K562 (cell line): Measurements from ENCODE around the gene ANKRD66. TPM values are rescaled to one million over a fixed set of nuclear protein-coding genes. Genes with fewer than 3 reads are reported as not detected.

ENCODE experiments used
- ATAC-seq: fragments of 200-7000 bp; cut with Tn5 transposase; 3 replicates; pipeline ENCODE4 v1.9.1; 2020; ENCODE audit warnings: moderate library complexity
- BruUV-seq: library from RNA; stranded (reverse); fragments of 400-500 nt; replicated peaks from 2 replicates; lab custom pipeline; 2021; lab: Mats Ljungman, UMichigan
- CTCF ChIA-PET: fragments of 300-600 bp; formaldehyde crosslinking; extraction: SDS; loops from one replicate; lab custom pipeline; 2021; ENCODE audit warnings: low intra/inter-chr PET ratio; lab: Yijun Ruan, JAX
- POLR2A ChIA-PET: fragments of 300-600, 350-650 bp; sonication (Branson Sonifier 250); formaldehyde crosslinking; extraction: SDS; loops from one replicate; lab custom pipeline; 2021; ENCODE audit warnings: antibody characterized with exemption, inconsistent platforms; lab: Yijun Ruan, JAX
- DNase-seq, 4 experiments: peaks; one replicate each; pipeline versions ENCODE4 v3.0.0 to v3.0.0-alpha.2; 2011 to 2018; ENCODE audit warnings: low spot score in 3 of 4, mixed read lengths in 3 of 4; ENCODE audit errors: extremely low read depth in 1 of 4
- FAIRE-seq: peaks from 2 replicates; lab custom pipeline; 2011; peaks lifted over from hg19 to GRCh38; lab: Jason Lieb, UNC
- H2AFZ ChIP-seq: 2 replicates; pipeline ENCODE4 v1.6.0; 2011; ENCODE audit warnings: low read depth, low read length, control low read depth, inconsistent platforms
- H3K27ac ChIP-seq: fragments of 200-600 bp; 3 replicates; pipeline ENCODE4 v1.8.0; 2011; ENCODE audit warnings: low read depth, mild to moderate bottlenecking, control low read depth, inconsistent platforms, low read length, moderate library complexity, mixed read lengths; ENCODE audit errors: extremely low read depth
- H3K27me3 ChIP-seq, 2 experiments: fragments of 300-600 bp in 1 of 2; 2 replicates in 1 of 2; 3 replicates in 1 of 2; pipeline versions ENCODE4 v1.6.0 to v1.8.0; 2011; ENCODE audit warnings: inconsistent platforms in 2 of 2, low read length in 2 of 2, mild to moderate bottlenecking in 1 of 2, mixed read lengths in 1 of 2, moderate library complexity in 1 of 2; ENCODE audit not compliant: control insufficient read depth in 2 of 2, insufficient read depth in 2 of 2
- H3K36me3 ChIP-seq: fragments of 300-600 bp; 3 replicates; pipeline ENCODE4 v1.8.0; 2011; ENCODE audit warnings: mild to moderate bottlenecking, low read length, inconsistent platforms; ENCODE audit not compliant: control insufficient read depth, insufficient read depth
- H3K4me1 ChIP-seq, 2 experiments: fragments of 200-600 bp in 1 of 2; replicated peaks in 1 of 2; 2 replicates in 1 of 2; 3 replicates in 1 of 2; pipeline versions ENCODE4 v1.5.1 to v1.8.0; 2011; ENCODE audit warnings: inconsistent platforms in 2 of 2, low read length in 2 of 2, mild to moderate bottlenecking in 1 of 2, mixed read lengths in 1 of 2, moderate library complexity in 1 of 2; ENCODE audit not compliant: control insufficient read depth in 2 of 2, insufficient read depth in 2 of 2
- H3K4me2 ChIP-seq: 2 replicates; pipeline ENCODE4 v1.6.1; 2011; ENCODE audit warnings: low read length, control low read depth, inconsistent platforms, mixed read lengths; ENCODE audit not compliant: insufficient read depth
- H3K4me3 ChIP-seq: fragments of 200-600 bp; sonication (generic), shearing (Covaris generic); 2 replicates; pipeline ENCODE4 v1.5.1; 2016; ENCODE audit warnings: control low read depth, inconsistent platforms
- H3K79me2 ChIP-seq: fragments of 200-600 bp; 3 replicates; pipeline ENCODE4 v1.8.0; 2011; ENCODE audit warnings: low read length, inconsistent platforms; ENCODE audit not compliant: control insufficient read depth, insufficient read depth
- H3K9ac ChIP-seq, 2 experiments: 2 replicates each; pipeline versions ENCODE4 v1.6.0 to v1.6.1; 2011; ENCODE audit warnings: low read depth in 2 of 2, low read length in 2 of 2, control low read depth in 1 of 2, inconsistent platforms in 1 of 2, mild to moderate bottlenecking in 1 of 2, mixed read lengths in 1 of 2; ENCODE audit not compliant: insufficient read depth in 1 of 2
- H3K9me1 ChIP-seq: one replicate; pipeline ENCODE4 v1.6.0; 2011; ENCODE audit warnings: inconsistent platforms, mild to moderate bottlenecking, low read length, moderate library complexity; ENCODE audit not compliant: control insufficient read depth, insufficient read depth
- H3K9me3 ChIP-seq: replicated peaks from 2 replicates; pipeline ENCODE4 v1.5.1; 2011; ENCODE audit warnings: low read depth, low read length, inconsistent platforms; ENCODE audit not compliant: control insufficient read depth, insufficient read depth
- H4K20me1 ChIP-seq: replicated peaks from 2 replicates; pipeline ENCODE4 v1.6.1; 2011; ENCODE audit warnings: low read length, inconsistent platforms, mixed read lengths; ENCODE audit not compliant: control insufficient read depth, insufficient read depth
- ATF3 ChIP-seq, 2 experiments: fragments of 450-650 bp in 1 of 2; sonication (generic) in 1 of 2; formaldehyde crosslinking in 1 of 2; IDR thresholded peaks in 1 of 2; conservative IDR thresholded peaks in 1 of 2; 2 replicates each; pipeline versions ENCODE4 v1.6.1 to v1.8.1; 2016 to 2023; ENCODE audit warnings: mild to moderate bottlenecking in 2 of 2, moderate library complexity in 2 of 2, inconsistent platforms in 1 of 2, missing genetic modification reagents in 1 of 2
- CHD1 ChIP-seq: fragments of 200-600 bp; sonication (generic); IDR thresholded peaks from one replicate; pipeline ENCODE4 v1.6.1; 2012; ENCODE audit warnings: mild to moderate bottlenecking, moderate library complexity, low read length, inconsistent platforms
- DIDO1 ChIP-seq: fragments of 450-650 bp; IDR thresholded peaks from 2 replicates; pipeline ENCODE4 v1.6.1; 2016; ENCODE audit warnings: low read depth, missing biosample characterization, missing genetic modification characterization
- FOXO4 ChIP-seq: fragments of 450-650 bp; formaldehyde crosslinking; IDR thresholded peaks from 2 replicates; pipeline ENCODE4 v1.4.0; 2020; ENCODE audit warnings: mild to moderate bottlenecking, moderate library complexity
- MCM7 ChIP-seq, 2 experiments: fragments of 450-650 bp; IDR thresholded peaks; 2 replicates each; pipeline ENCODE4 v1.6.1; 2016 to 2018
- OTX1 ChIP-seq: fragments of 450-650 bp; formaldehyde crosslinking; IDR thresholded peaks from 2 replicates; pipeline ENCODE4 v1.4.0; 2022; ENCODE audit warnings: mild to moderate bottlenecking
- PHB2 ChIP-seq: fragments of 450-650 bp; IDR thresholded peaks from 2 replicates; pipeline ENCODE4 v1.6.1; 2017; ENCODE audit warnings: low read depth
- POLR2G ChIP-seq: fragments of 200-400 bp; formaldehyde crosslinking; IDR thresholded peaks from 2 replicates; pipeline ENCODE4 v1.6.1; 2017; ENCODE audit warnings: low read depth, mild to moderate bottlenecking, antibody characterized with exemption, low read length, moderate library complexity
- RHOXF2B ChIP-seq: fragments of 250-450 bp; sonication (Bioruptor Pico); conservative IDR thresholded peaks from 2 replicates; pipeline ENCODE4 v1.5.1; 2021
- TCF15 ChIP-seq: fragments of 250-450 bp; sonication (Bioruptor Pico); IDR thresholded peaks from 2 replicates; pipeline ENCODE4 v1.8.0; 2022; ENCODE audit warnings: moderate library complexity, mild to moderate bottlenecking, inconsistent platforms
- TEAD4 ChIP-seq, 2 experiments: sonication (generic) in 1 of 2; formaldehyde crosslinking in 1 of 2; IDR thresholded peaks; 2 replicates each; pipeline versions ENCODE4 v1.6.1 to v1.8.0; 2012 to 2022; ENCODE audit warnings: borderline replicate concordance in 1 of 2, inconsistent platforms in 1 of 2, low read length in 1 of 2, mild to moderate bottlenecking in 1 of 2, missing genetic modification reagents in 1 of 2
- VEZF1 ChIP-seq: fragments of 200-800 bp; sonication (Bioruptor generic); IDR thresholded peaks from 2 replicates; pipeline ENCODE4 v1.6.1; 2017; ENCODE audit warnings: missing genetic modification characterization, missing compliant biosample characterization
- XRCC4 ChIP-seq: IDR thresholded peaks from one replicate; pipeline ENCODE4 v1.6.1; 2011; ENCODE audit not compliant: insufficient read depth, insufficient read length; ENCODE audit errors: extremely low read depth
- ZNF3 ChIP-seq: fragments of 250-450 bp; sonication (Bioruptor Pico); IDR thresholded peaks from 2 replicates; pipeline ENCODE4 v1.5.0; 2021; ENCODE audit warnings: mild to moderate bottlenecking, moderate library complexity
- ZNF445 ChIP-seq: fragments of 250-450 bp; sonication (Bioruptor Pico); IDR thresholded peaks from 2 replicates; pipeline ENCODE4 v1.4.0; 2020; ENCODE audit warnings: low read depth, mild to moderate bottlenecking, moderate library complexity
- ZNF561 ChIP-seq: fragments of 450-650 bp; formaldehyde crosslinking; conservative IDR thresholded peaks from 2 replicates; pipeline ENCODE4 v1.4.0; 2020; ENCODE audit warnings: mild to moderate bottlenecking, moderate library complexity
- ZNF639 ChIP-seq, 2 experiments: fragments of 200-800 bp in 1 of 2; sonication (Bioruptor generic) in 1 of 2; sonication (generic) in 1 of 2; formaldehyde crosslinking in 1 of 2; IDR thresholded peaks in 1 of 2; conservative IDR thresholded peaks in 1 of 2; 2 replicates each; pipeline versions ENCODE4 v1.5.0 to v1.6.1; 2016 to 2020; ENCODE audit warnings: missing compliant biosample characterization in 1 of 2, missing genetic modification characterization in 1 of 2, missing genetic modification reagents in 1 of 2
- WGBS: fragments of 100-300 bp; shearing (Covaris generic); methylation state at CpG from one replicate; pipeline ENCODE4 v1.1.6; 2016; ENCODE audit warnings: low coverage, mixed read lengths; ENCODE audit not compliant: insufficient coverage; ENCODE audit errors: missing lambda C conversion rate; 5-methylcytosine and 5-hydroxymethylcytosine counted together
- in situ Hi-C: fragments of 300-500 bp; cut with MboI; formaldehyde crosslinking; loops from 4 replicates; pipeline ENCODE4 v1.15.0; 2018; ENCODE audit warnings: inconsistent platforms, mixed read lengths
- intact Hi-C: fragments of 100-400 bp; cut with micrococcal nuclease; formaldehyde crosslinking; loops from 2 replicates; pipeline ENCODE4 v1.14.2; 2022
- polyA plus RNA-seq, 8 experiments: library from polyadenylated mRNA; depleted of rRNA in 4 of 8; stranded (reverse) in 5 of 8; unstranded in 3 of 8; fragments of >200 nt; fragmentation: Nextera tagmentation in 2 of 8; fragmentation: Illumina TruSeq in 1 of 8; extraction: Ambion mirVana in 2 of 8; extraction: Trizol in 1 of 8; gene quantifications; 2 replicates each; pipeline versions ENCODE4 v1.2.1 to v1.2.3, GENCODE V29; 2011 to 2014; ENCODE audit warnings: inconsistent platforms in 1 of 8, missing spikeins in 1 of 8
- total RNA-seq, 7 experiments: library from RNA; depleted of rRNA in 6 of 7; stranded (reverse); fragments of >200 nt in 6 of 7; fragmentation: Illumina TruSeq in 2 of 7; extraction: Trizol in 2 of 7; gene quantifications; 2 replicates each; pipeline versions ENCODE4 v1.2.1 to v1.2.3, GENCODE V29; 2011 to 2021; ENCODE audit warnings: low replicate concordance in 1 of 7

ANKRD66 gene
- total and polyA plus RNA-seq, 9 of the 15 experiments (the other 6 are each of a cell fraction or from before 2014, with no cell fraction given) = not detected

- FAIRE-seq (no peak), ATAC-seq (no peak), DNase-seq (no peak)
- intact Hi-C loops (no loop called here), in situ Hi-C loops (no loop called here)
- Histone ChIP-seq H3K9me3 (no peaks in the 10 kb centered on the region), H3K4me3 (no peak overlapping the region), H2AFZ (no peak overlapping the region), H3K9me1 (no peaks in the 10 kb centered on the region), H3K4me2 (no peak overlapping the region), H3K27ac (no peak overlapping the region), H4K20me1 (no peaks in the 10 kb centered on the region), H3K27me3 (no peaks in the 10 kb centered on the region), H3K36me3 (no peaks in the 10 kb centered on the region), H3K9ac (no peak overlapping the region), H3K79me2 (no peaks in the 10 kb centered on the region), H3K4me1 (no peaks in the 10 kb centered on the region)
- ChIA-PET POLR2A (no interaction called here), CTCF (no interaction called here)
- 0% methylated on average over 1 of the region's 1 CpG for WGBS
- BruUV-seq = no TSS peak
- TF ChIP-seq TEAD4 (IDR thresholded peaks at IDR 0.05; ENCODE audit: low read length) (no peak), TEAD4 (CRISPR knock-in tag; IDR thresholded peaks at IDR 0.05; ENCODE audit: borderline replicate concordance) (no peak), XRCC4 (no peak), ZNF561 (CRISPR knock-in tag) (no peak), MCM7 (IDR thresholded peaks at IDR 0.05) (no peak), DIDO1 (tag) (no peak), ZNF639 (CRISPR knock-in tag; conservative IDR thresholded peaks at IDR 0.05 in 1 of 2, IDR thresholded peaks at IDR 0.05 in 1 of 2) (no peak), PHB2 (no peak), ZNF3 (no peak), RHOXF2B (CRISPR knock-in tag) (no peak), CHD1 (no peak), OTX1 (no peak), POLR2G (no peak), TCF15 (CRISPR knock-in tag) (no peak), VEZF1 (no peak), FOXO4 (CRISPR knock-in tag) (no peak), ZNF445 (no peak), ATF3 (IDR thresholded peaks at IDR 0.05) (no peak), ATF3 (CRISPR knock-in tag; conservative IDR thresholded peaks at IDR 0.05) (no peak)
These were observed 9.1 kb downstream of the ANKRD66 start for GRCh38 chr6:46755865-46756264.
